HEK293 (cell line): Measurements from ENCODE around the gene TOR1A.
"Not testable (repeated sequence)": the region's sequence is repeated elsewhere in the genome, so short reads cannot be mapped to it uniquely, and the experiment has no call there.

Experiments used
- CTCF ChIA-PET: fragments of 350-600 bp; formaldehyde crosslinking; extraction: SDS; loops from one replicate; lab custom pipeline; 2021; ENCODE audit warnings: antibody characterized with exemption; lab: Yijun Ruan, JAX
- POLR2A ChIA-PET: fragments of 300-600 bp; formaldehyde crosslinking; extraction: SDS; loops from one replicate; lab custom pipeline; 2020; ENCODE audit warnings: antibody characterized with exemption, inconsistent platforms; lab: Yijun Ruan, JAX
- H3K27ac ChIP-seq: fragments of 200-500 bp; sonication (Bioruptor generic); 2 replicates; pipeline ENCODE4 v1.5.1; 2014; ENCODE audit warnings: low read depth, low read length, control low read depth, inconsistent platforms; ENCODE audit errors: extremely low read depth
- H3K36me3 ChIP-seq, 2 experiments: fragments of 200-500 bp in 1 of 2; sonication (Bioruptor generic) in 1 of 2; 1 replicate in 1 of 2; 2 replicates in 1 of 2; pipeline ENCODE4 v1.5.1; 2014 to 2017; ENCODE audit warnings: inconsistent platforms in 2 of 2, low read length in 2 of 2; ENCODE audit not compliant: control insufficient read depth in 2 of 2, insufficient read depth in 1 of 2
- H3K4me1 ChIP-seq: fragments of 200-500 bp; sonication (Bioruptor generic); 2 replicates; pipeline ENCODE4 v1.5.1; 2014; ENCODE audit warnings: mild to moderate bottlenecking, low read length, inconsistent platforms; ENCODE audit not compliant: control insufficient read depth, insufficient read depth
- H3K4me3 ChIP-seq: 2 replicates; pipeline ENCODE4 v1.5.1; 2011; ENCODE audit warnings: low read depth, mild to moderate bottlenecking, control low read depth, low read length, moderate library complexity
- H3K9me3 ChIP-seq: fragments of 200-500 bp; sonication (Bioruptor generic); 2 replicates; pipeline ENCODE4 v1.5.1; 2014; ENCODE audit warnings: low read depth, low read length, inconsistent platforms; ENCODE audit not compliant: control insufficient read depth, insufficient read depth
- GFI1B ChIP-seq: fragments of 450-650 bp; formaldehyde crosslinking; IDR thresholded peaks from 2 replicates; pipeline ENCODE4 v1.5.1; 2016; ENCODE audit warnings: missing biosample characterization, missing genetic modification characterization
- PRDM10 ChIP-seq: fragments of 450-650 bp; formaldehyde crosslinking; IDR thresholded peaks from 2 replicates; pipeline ENCODE4 v1.5.1; 2016; ENCODE audit warnings: missing biosample characterization, missing genetic modification characterization
- ZIC2 ChIP-seq: fragments of 450-650 bp; formaldehyde crosslinking; IDR thresholded peaks from 2 replicates; pipeline ENCODE4 v1.5.1; 2016; ENCODE audit warnings: missing biosample characterization, missing genetic modification characterization
- ZNF114 ChIP-seq: fragments of 450-650 bp; formaldehyde crosslinking; IDR thresholded peaks from 2 replicates; pipeline ENCODE4 v1.5.0; 2017; ENCODE audit warnings: missing biosample characterization, missing genetic modification characterization
- ZNF221 ChIP-seq: fragments of 450-650 bp; formaldehyde crosslinking; IDR thresholded peaks from 2 replicates; pipeline ENCODE4 v1.5.1; 2017; ENCODE audit warnings: missing biosample characterization, missing genetic modification characterization, borderline replicate concordance
- ZNF423 ChIP-seq: fragments of 450-650 bp; formaldehyde crosslinking; IDR thresholded peaks from 2 replicates; pipeline ENCODE4 v1.5.1; 2016; ENCODE audit warnings: missing biosample characterization, missing genetic modification characterization
- ZNF610 ChIP-seq: fragments of 450-650 bp; formaldehyde crosslinking; IDR thresholded peaks from 2 replicates; pipeline ENCODE4 v1.5.1; 2016; ENCODE audit warnings: missing biosample characterization, missing genetic modification characterization, borderline replicate concordance
- ZNF624 ChIP-seq: fragments of 450-650 bp; formaldehyde crosslinking; IDR thresholded peaks from 2 replicates; pipeline ENCODE4 v1.5.1; 2017; ENCODE audit warnings: missing biosample characterization, missing genetic modification characterization
- ZNF776 ChIP-seq: fragments of 450-650 bp; formaldehyde crosslinking; IDR thresholded peaks from 2 replicates; pipeline ENCODE4 v1.5.0; 2017; ENCODE audit warnings: missing biosample characterization, missing genetic modification characterization, borderline replicate concordance
- ZNF785 ChIP-seq: fragments of 450-650 bp; formaldehyde crosslinking; IDR thresholded peaks from 2 replicates; pipeline ENCODE4 v1.5.1; 2016; ENCODE audit warnings: missing biosample characterization, missing genetic modification characterization
- TF ChIP-seq, protein P1 (sequence below): fragments of 450-650 bp; formaldehyde crosslinking; IDR thresholded peaks from 2 replicates; pipeline ENCODE4 v1.5.1; 2016; ENCODE audit warnings: missing biosample characterization, missing genetic modification characterization
- TF ChIP-seq, protein P2 (sequence below): fragments of 450-650 bp; IDR thresholded peaks from 2 replicates; pipeline ENCODE4 v1.5.1; 2018; ENCODE audit warnings: missing biosample characterization, missing genetic modification characterization
- TF ChIP-seq, protein P3 (sequence below): fragments of 450-650 bp; formaldehyde crosslinking; IDR thresholded peaks from 2 replicates; pipeline ENCODE4 v1.5.1; 2017; ENCODE audit warnings: missing biosample characterization, missing genetic modification characterization
- TF ChIP-seq, protein P4 (sequence below): fragments of 450-650 bp; formaldehyde crosslinking; IDR thresholded peaks from 2 replicates; pipeline ENCODE4 v1.5.1; 2016; ENCODE audit warnings: missing biosample characterization, missing genetic modification characterization, borderline replicate concordance

The TOR1A gene

DNA sequence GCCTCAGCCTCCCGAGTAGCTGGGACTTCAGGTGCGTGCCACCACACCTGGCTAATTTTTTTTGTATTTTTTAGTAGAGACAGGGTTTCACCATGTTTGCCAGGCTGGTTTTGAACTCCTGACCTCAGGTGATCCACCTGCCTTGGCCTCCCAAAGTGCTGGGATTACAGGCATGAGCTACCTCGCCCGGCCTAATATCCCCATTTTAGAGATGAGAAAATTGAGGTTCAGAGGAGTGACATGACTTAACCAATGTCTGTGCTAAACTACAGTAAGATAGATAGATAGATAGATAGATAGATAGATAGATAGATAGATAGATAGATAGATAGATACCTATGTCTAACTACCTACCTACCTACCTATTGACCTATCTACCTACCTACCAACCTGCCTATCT lies 47.8 kb downstream of the TOR1A start:
- H3K36me3 ChIP-seq, H3K9me3 ChIP-seq, H3K27ac ChIP-seq, H3K4me3 ChIP-seq, H3K4me1 ChIP-seq: not testable (repeated sequence)
- TF ChIP-seq, protein P1, sequence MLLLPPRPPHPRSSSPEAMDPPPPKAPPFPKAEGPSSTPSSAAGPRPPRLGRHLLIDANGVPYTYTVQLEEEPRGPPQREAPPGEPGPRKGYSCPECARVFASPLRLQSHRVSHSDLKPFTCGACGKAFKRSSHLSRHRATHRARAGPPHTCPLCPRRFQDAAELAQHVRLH (tag by site-specific recombination): peak; percentile 15; the same call in 1 of the 2 replicates
- ChIA-PET POLR2A (interaction anchor here (1.1 to 2.4 kb wide), 4 partner anchors 10 to 80 kb away, joined by 3 to 17 read pairs (median 8); no protein-coding TSS in a partner anchor), CTCF (interaction anchor here (0.6 to 4.7 kb wide), 9 partner anchors 7 to 265 kb away, joined by 3 to 57 read pairs (median 5); no protein-coding TSS in a partner anchor)

- H3K9me3 ChIP-seq: no peaks in the 10 kb centered on the region
- H3K4me3 ChIP-seq: no peak overlapping the region
- no peaks in the 10 kb centered on the region for H3K36me3 ChIP-seq
- TF ChIP-seq PRDM10 (peak; percentile 74), ZIC2 (tag by site-specific recombination) (peak; percentile 23), ZNF114 (tag by site-specific recombination) (no peak)
- POLR2A ChIA-PET: interaction anchor here (2.2 to 2.4 kb wide), 2 partner anchors 9 to 37 kb away, joined by 11 to 17 read pairs; no protein-coding TSS in a partner anchor
- H3K27ac ChIP-seq: no peak overlapping the region
- CTCF ChIA-PET: interaction anchor here (0.7 to 4.7 kb wide), 4 partner anchors 8 to 49 kb away, joined by 4 to 57 read pairs (median 30); no protein-coding TSS in a partner anchor
- no peaks in the 10 kb centered on the region for H3K4me1 ChIP-seq
Observed at GRCh38 chr9:129775448-129775798, 48.5 kb downstream of the TOR1A start.

GRCh38 chr9:129774791-129775447 lies 49.0 kb downstream of the TOR1A start:
- no peak overlapping the region for H3K27ac ChIP-seq
- H3K4me3 ChIP-seq: no peak overlapping the region
- ChIA-PET POLR2A (interaction anchor here (2.4 kb wide), 1 partner anchor 9 kb away, joined by 11 read pairs; no protein-coding TSS in a partner anchor), CTCF (interaction anchor here (0.7 to 4.7 kb wide), 4 partner anchors 9 to 48 kb away, joined by 4 to 57 read pairs (median 30); no protein-coding TSS in a partner anchor)
- no peaks in the 10 kb centered on the region for H3K36me3 ChIP-seq
- H3K9me3 ChIP-seq: no peaks in the 10 kb centered on the region
- H3K4me1 ChIP-seq: no peaks in the 10 kb centered on the region
- TF ChIP-seq ZNF610 (tag by site-specific recombination) (no peak), ZIC2 (tag by site-specific recombination) (peak; percentile 82), ZNF624 (tag by site-specific recombination) (no peak), ZNF785 (no peak), ZNF221 (tag by site-specific recombination) (no peak), ZNF776 (tag by site-specific recombination) (no peak), ZNF423 (no peak), GFI1B (tag by site-specific recombination) (no peak)
- TF ChIP-seq, protein P2, sequence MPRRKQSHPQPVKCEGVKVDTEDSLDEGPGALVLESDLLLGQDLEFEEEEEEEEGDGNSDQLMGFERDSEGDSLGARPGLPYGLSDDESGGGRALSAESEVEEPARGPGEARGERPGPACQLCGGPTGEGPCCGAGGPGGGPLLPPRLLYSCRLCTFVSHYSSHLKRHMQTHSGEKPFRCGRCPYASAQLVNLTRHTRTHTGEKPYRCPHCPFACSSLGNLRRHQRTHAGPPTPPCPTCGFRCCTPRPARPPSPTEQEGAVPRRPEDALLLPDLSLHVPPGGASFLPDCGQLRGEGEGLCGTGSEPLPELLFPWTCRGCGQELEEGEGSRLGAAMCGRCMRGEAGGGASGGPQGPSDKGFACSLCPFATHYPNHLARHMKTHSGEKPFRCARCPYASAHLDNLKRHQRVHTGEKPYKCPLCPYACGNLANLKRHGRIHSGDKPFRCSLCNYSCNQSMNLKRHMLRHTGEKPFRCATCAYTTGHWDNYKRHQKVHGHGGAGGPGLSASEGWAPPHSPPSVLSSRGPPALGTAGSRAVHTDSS (tag by site-specific recombination): no peak
- TF ChIP-seq, protein P3, sequence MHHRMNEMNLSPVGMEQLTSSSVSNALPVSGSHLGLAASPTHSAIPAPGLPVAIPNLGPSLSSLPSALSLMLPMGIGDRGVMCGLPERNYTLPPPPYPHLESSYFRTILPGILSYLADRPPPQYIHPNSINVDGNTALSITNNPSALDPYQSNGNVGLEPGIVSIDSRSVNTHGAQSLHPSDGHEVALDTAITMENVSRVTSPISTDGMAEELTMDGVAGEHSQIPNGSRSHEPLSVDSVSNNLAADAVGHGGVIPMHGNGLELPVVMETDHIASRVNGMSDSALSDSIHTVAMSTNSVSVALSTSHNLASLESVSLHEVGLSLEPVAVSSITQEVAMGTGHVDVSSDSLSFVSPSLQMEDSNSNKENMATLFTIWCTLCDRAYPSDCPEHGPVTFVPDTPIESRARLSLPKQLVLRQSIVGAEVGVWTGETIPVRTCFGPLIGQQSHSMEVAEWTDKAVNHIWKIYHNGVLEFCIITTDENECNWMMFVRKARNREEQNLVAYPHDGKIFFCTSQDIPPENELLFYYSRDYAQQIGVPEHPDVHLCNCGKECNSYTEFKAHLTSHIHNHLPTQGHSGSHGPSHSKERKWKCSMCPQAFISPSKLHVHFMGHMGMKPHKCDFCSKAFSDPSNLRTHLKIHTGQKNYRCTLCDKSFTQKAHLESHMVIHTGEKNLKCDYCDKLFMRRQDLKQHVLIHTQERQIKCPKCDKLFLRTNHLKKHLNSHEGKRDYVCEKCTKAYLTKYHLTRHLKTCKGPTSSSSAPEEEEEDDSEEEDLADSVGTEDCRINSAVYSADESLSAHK: no peak
- TF ChIP-seq, protein P4, sequence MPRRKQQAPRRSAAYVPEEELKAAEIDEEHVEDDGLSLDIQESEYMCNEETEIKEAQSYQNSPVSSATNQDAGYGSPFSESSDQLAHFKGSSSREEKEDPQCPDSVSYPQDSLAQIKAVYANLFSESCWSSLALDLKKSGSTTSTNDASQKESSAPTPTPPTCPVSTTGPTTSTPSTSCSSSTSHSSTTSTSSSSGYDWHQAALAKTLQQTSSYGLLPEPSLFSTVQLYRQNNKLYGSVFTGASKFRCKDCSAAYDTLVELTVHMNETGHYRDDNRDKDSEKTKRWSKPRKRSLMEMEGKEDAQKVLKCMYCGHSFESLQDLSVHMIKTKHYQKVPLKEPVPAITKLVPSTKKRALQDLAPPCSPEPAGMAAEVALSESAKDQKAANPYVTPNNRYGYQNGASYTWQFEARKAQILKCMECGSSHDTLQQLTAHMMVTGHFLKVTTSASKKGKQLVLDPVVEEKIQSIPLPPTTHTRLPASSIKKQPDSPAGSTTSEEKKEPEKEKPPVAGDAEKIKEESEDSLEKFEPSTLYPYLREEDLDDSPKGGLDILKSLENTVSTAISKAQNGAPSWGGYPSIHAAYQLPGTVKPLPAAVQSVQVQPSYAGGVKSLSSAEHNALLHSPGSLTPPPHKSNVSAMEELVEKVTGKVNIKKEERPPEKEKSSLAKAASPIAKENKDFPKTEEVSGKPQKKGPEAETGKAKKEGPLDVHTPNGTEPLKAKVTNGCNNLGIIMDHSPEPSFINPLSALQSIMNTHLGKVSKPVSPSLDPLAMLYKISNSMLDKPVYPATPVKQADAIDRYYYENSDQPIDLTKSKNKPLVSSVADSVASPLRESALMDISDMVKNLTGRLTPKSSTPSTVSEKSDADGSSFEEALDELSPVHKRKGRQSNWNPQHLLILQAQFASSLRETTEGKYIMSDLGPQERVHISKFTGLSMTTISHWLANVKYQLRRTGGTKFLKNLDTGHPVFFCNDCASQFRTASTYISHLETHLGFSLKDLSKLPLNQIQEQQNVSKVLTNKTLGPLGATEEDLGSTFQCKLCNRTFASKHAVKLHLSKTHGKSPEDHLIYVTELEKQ (tag by site-specific recombination): no peak
